Duodenal mucosa (tissue), 2 donors: ENCODE data around the gene RGS19.

Source experiments
- H3K27ac ChIP-seq: one replicate; pipeline ENCODE4 v1.7.0; 2013; ENCODE audit warnings: low read depth, low read length
- H3K27me3 ChIP-seq, 2 donors: one replicate each; pipeline ENCODE4 v1.7.0; 2013; ENCODE audit warnings: low read length in 2 of 2, control low read depth in 1 of 2; ENCODE audit not compliant: insufficient read depth in 2 of 2, control insufficient read depth in 1 of 2
- H3K36me3 ChIP-seq, 2 donors: one replicate each; pipeline ENCODE4 v1.7.0; 2013; ENCODE audit warnings: low read length in 2 of 2, control low read depth in 1 of 2; ENCODE audit not compliant: insufficient read depth in 2 of 2, control insufficient read depth in 1 of 2
- H3K4me1 ChIP-seq, 2 donors: one replicate each; pipeline ENCODE4 v1.7.0; 2013; ENCODE audit warnings: low read length in 2 of 2, control low read depth in 1 of 2; ENCODE audit not compliant: insufficient read depth in 2 of 2, control insufficient read depth in 1 of 2
- H3K4me3 ChIP-seq, 2 donors: one replicate each; pipeline ENCODE4 v1.7.0; 2013; ENCODE audit warnings: low read length in 2 of 2, low read depth in 1 of 2
- H3K9ac ChIP-seq, 2 donors: one replicate each; pipeline ENCODE4 v1.7.0; 2013; ENCODE audit warnings: low read length in 2 of 2, low read depth in 1 of 2
- H3K9me3 ChIP-seq, 2 donors: one replicate each; pipeline ENCODE4 v1.7.0; 2013; ENCODE audit warnings: low read length in 2 of 2, control low read depth in 1 of 2; ENCODE audit not compliant: control insufficient read depth in 1 of 2

Gene RGS19

DNA sequence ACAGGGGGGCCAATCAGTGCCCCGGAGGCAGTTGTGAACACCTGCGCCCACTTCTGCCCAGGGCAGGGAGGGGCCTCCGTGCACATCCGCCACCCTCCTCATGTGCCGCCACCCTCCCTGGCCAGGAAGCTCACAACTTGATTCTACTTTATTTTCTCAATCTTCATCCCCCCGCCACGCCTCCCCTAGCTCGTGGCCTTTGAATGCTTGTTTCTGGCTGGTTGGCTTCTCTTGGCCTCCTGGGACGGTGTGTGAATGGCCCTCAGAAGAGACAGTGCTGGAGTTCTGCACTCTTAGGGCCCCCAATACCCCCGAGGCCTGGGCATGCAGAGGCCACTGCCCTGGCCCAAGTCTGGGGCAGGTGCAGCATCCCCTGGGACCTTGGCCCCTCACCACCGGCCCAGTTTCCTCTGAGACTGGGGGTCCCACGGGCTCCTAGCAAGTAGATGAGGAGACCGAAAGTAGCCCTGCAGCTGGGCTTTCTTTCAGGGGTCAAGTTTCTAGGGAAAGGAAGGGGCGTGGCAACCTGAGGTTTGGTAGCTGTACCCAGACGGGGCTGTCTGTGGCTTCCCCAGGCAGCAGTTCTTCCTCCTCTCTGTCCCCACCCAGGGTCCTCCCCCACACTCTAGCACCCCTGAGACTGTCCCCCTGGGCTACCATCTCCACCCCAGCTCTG, 1.3 kb downstream of the RGS19 start:
- Histone ChIP-seq H3K9ac (peak overlapping the region; percentile 14 to 54), H3K27ac (no peak overlapping the region), H3K9me3 (no peaks in the 10 kb centered on the region), H3K4me1 (peaks cover 8 to 30% of the 10 kb centered on the region in 2 donors), H3K4me3 (peak overlapping the region; percentile 71), H3K27me3 (peaks cover 5 to 21% of the 10 kb centered on the region in 2 donors), H3K36me3 (peaks cover 0 to 10% of the 10 kb centered on the region in 2 donors)

DNA sequence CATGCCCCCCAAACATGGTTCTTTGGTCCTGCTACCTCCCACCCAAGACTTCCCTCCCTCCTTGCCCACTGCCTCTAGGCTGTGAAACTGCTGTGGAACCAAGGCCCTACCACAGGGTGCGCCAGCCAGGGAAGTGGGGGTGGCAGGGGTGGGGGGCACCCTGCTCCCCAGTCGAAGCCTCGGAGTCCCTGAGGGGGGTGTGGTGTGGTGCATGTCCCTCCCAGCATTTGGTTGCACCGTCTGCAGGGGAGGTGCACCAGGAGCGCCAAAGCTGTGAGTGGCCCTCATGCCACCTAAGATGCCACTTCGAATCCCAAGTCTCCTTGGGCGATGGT, 1.8 kb downstream of the RGS19 start:
- peaks cover 8 to 27% of the 10 kb centered on the region in 2 donors for H3K4me1 ChIP-seq
- peaks cover 0 to 10% of the 10 kb centered on the region in 2 donors for H3K36me3 ChIP-seq
- no peak overlapping the region for H3K27ac ChIP-seq
- peaks cover 3 to 18% of the 10 kb centered on the region in 2 donors for H3K27me3 ChIP-seq
- H3K4me3 ChIP-seq, result peak overlapping the region; percentile 71
- H3K9me3 ChIP-seq, result no peaks in the 10 kb centered on the region
- H3K9ac ChIP-seq, result peak overlapping the region; percentile 14 to 25

DNA sequence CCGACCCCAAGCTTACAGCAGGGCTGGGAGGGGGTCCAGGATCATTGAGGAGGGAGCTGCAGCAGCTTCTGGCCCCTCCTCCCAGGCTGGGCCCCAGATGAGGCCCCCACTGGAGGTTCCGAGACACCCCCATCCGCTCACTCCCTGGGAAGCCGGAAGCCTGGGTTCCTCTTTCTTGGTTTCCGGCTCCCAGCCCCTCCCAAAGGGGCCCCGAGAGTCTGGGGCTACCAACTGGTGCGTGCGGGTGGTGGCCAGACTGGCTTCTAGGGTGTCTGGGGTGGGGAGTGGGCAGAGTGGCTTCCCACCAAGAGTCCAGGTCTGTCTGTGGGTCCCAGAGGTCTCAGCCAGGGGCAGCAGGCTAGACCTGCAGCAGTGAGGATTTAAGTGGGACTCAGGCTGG, 2.2 kb downstream of the RGS19 start:
- Histone ChIP-seq H3K4me3 (peak overlapping the region; percentile 71), H3K4me1 (peaks cover 8 to 27% of the 10 kb centered on the region in 2 donors), H3K27ac (no peak overlapping the region), H3K36me3 (peaks cover 0 to 10% of the 10 kb centered on the region in 2 donors), H3K9me3 (no peaks in the 10 kb centered on the region), H3K9ac (peak overlapping the region; percentile 14 to 25), H3K27me3 (peaks cover 2 to 18% of the 10 kb centered on the region in 2 donors)

DNA sequence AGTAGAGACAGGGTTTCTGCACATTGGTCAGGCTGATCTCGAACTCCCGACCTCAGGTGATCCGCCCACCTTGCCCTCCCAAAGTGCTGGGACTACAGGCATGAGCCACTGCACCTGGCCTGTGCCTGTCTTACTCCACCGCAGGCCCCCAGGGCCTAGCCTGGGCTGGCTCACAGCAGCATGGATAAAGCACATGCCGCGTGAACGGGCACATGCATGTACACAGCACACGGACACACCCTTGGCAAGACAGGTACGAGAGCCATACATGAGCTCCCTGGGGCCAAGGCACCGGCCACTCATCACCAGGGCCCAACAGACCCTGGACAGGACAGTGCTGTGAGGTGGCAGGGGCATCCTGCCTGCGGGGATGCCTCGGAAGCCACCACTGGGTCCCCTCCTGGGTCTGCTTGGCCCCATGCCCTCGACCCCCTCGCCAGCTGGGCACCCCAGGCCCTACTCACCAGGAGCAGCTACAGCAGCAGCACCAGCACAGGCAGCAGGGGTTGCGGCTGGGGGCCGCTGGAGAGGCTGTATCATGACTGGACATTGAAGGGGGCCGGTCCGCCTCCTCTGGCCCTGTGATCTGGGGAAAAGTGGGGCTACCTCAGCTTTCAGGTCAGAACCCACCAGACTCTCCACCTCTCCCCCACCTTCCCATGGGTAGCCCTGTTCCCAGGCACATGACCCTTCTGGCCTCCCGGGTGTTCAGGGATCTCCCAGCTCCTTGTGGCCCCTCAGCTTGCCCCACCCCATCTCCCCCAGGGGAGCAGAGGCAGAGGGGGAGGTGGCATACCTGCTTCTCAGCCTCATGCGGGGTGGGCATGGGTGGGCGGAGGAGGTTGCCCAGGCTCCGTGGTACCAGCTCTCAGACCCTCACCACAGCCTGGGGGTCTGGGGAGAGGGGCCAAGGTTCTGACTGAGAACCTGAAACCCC, 3.0 kb downstream of the RGS19 start:
- Histone ChIP-seq H3K9ac (peak overlapping the region; percentile 14 to 25), H3K4me1 (peaks cover 8 to 22% of the 10 kb centered on the region in 2 donors), H3K9me3 (no peaks in the 10 kb centered on the region), H3K36me3 (peaks cover 0 to 10% of the 10 kb centered on the region in 2 donors), H3K27ac (no peak overlapping the region), H3K4me3 (peak overlapping the region in 1 of 2 donors; percentile 40), H3K27me3 (peaks cover 0 to 18% of the 10 kb centered on the region in 2 donors)

DNA sequence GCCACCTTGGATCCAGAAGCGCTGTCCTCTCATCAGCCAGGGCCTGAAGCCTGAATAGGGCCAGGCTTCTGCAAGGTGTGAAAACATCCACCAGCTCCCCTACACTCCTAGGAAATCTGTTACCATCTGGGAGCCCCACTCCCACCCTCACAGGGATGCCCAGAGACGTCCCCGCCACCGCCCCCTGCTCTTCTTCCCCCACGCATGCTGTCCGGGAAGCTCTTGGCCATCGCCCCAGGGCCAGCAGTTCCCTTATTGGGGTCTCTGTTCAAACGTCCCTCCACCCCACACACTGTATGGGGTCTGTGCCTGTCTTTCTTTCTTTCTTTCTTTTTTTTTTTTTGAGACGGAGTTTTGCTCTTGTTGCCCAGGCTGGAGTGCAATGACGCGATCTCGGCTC, 3.8 kb downstream of the RGS19 start:
- H3K27ac ChIP-seq, result no peak overlapping the region
- no peak overlapping the region for H3K4me3 ChIP-seq
- no peak overlapping the region for H3K9ac ChIP-seq
- H3K36me3 ChIP-seq, result peaks cover 0 to 10% of the 10 kb centered on the region in 2 donors
- H3K27me3 ChIP-seq, result peaks cover 0 to 16% of the 10 kb centered on the region in 2 donors
- H3K4me1 ChIP-seq, result peaks cover 8 to 22% of the 10 kb centered on the region in 2 donors
- H3K9me3 ChIP-seq, result no peaks in the 10 kb centered on the region

DNA sequence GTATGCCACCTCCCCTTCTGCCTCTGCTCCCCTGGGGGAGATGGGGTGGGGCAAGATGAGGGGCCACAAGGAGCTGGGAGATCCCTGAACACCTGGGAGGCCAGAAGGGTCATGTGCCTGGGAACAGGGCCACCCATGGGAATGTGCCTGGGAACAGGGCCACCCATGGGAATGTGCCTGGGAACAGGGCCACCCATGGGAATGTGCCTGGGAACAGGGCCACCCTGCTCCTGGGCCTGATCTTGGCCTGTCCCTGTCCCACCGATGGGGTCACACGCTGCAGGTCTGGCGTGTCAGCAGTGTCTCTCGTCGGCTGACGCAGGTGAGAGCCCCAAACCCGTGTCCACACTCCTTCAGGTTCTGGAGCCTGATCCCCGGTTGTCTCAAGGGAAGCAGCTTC, 4.4 kb downstream of the RGS19 start:
- Histone ChIP-seq H3K27me3 (peaks cover 0 to 14% of the 10 kb centered on the region in 2 donors), H3K4me1 (peaks cover 8 to 22% of the 10 kb centered on the region in 2 donors), H3K9ac (no peak overlapping the region), H3K36me3 (peaks cover 0 to 10% of the 10 kb centered on the region in 2 donors), H3K9me3 (no peaks in the 10 kb centered on the region), H3K27ac (no peak overlapping the region), H3K4me3 (no peak overlapping the region)

DNA sequence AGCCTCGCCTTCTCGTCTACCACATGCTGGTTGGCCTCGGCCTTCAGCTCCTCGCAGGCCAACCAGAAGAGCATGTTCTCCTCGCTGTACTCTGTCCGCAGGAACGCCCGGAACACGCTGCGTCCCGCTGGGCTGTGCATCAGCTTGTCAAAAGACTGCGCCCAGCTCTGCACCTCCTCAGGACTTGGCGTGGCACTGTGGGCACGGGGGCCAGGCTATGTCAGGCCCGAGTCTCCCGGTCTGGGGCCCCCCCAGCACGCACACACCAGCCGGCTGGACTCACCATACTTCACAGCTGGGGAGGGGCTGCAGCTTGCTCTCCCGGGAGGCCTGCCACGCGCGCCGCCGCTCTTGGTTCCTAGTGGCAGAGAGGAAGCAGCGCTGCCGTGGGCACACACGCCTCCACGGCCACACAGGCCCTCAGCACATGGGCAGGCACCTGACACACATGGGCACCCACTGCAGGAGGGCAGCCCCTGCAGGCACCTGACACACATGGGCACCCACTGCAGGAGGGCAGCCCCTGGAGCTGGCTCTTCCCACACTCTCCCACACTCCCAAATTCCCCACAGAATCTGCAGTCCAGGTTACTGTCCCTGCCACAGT, 5.0 kb downstream of the RGS19 start:
- Histone ChIP-seq H3K4me3 (no peak overlapping the region), H3K4me1 (peaks cover 8 to 23% of the 10 kb centered on the region in 2 donors), H3K27me3 (peaks cover 0 to 14% of the 10 kb centered on the region in 2 donors), H3K27ac (no peak overlapping the region), H3K9me3 (no peaks in the 10 kb centered on the region), H3K36me3 (peaks cover 0 to 10% of the 10 kb centered on the region in 2 donors), H3K9ac (no peak overlapping the region)

DNA sequence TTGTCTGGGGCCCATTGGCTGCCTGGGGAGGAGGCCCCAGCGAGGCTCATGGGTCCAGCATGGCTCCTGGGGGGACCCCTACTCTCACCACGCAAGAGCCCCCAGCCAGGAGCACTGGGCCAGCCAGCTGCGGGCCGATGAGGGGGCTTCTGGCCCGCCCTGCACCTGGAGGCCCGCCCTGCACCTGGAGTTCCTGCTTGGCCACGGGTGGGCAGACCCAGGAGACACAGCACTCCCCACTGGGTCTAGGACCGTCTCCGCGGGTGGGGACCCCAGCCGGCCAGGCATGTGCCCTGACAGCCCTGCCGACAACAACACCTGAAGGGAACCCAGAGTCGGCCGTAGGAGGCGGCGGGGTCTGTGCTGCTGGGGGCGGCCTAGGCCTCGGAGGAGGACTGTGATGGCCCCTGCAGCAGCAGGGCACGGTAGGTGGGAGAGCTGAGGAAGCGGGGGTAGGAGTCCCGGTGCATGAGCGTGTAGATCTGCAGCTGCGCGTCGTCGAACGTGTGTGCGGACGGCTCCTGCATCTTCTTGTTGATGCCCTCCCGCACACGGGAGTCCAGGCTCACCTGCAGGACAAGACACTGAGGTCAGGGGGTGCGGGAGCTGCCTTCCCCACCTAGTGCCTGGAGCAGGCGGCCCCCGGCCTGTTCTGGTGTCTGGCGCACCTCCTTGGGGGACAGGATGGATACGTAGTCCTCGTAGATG, 5.7 kb downstream of the RGS19 start:
- Histone ChIP-seq H3K9me3 (no peaks in the 10 kb centered on the region), H3K27me3 (peaks cover 0 to 7% of the 10 kb centered on the region in 2 donors), H3K36me3 (peaks cover 0 to 10% of the 10 kb centered on the region in 2 donors), H3K4me3 (no peak overlapping the region), H3K27ac (no peak overlapping the region), H3K9ac (no peak overlapping the region), H3K4me1 (peaks cover 3 to 18% of the 10 kb centered on the region in 2 donors)

DNA sequence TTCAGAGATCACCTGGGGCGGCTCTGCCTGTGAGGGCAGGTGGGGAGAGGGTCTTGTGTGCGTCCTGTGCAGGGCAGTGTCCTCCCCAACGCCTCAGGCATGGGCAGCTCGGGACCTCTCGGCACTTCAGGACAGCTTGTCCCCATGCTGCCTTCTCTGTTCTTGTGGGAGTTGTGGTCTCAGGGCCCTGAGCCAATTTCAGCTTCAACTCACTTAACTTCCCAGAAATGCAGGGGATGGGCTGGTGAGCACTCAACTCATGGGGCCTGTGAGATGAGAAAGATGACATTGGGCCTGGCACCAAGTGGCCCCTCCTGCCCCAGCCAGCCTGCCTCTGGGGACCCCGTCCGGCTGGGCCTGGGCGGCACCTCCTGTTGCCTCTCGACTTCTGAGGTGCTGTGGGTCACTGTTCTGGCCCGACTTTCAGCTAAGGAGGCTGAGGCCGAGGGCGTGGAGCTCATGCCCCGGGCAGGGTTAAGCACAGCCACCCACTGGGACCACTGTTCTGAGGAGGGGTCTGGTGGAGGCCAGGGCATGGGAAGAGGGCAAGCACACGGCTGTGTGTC, 6.7 kb downstream of the RGS19 start:
- peaks cover 0 to 10% of the 10 kb centered on the region in 2 donors for H3K36me3 ChIP-seq
- H3K27me3 ChIP-seq, result no peaks in the 10 kb centered on the region
- no peaks in the 10 kb centered on the region for H3K9me3 ChIP-seq
- H3K4me1 ChIP-seq, result peaks cover 0 to 8% of the 10 kb centered on the region in 2 donors
- H3K4me3 ChIP-seq, result no peak overlapping the region
- H3K9ac ChIP-seq, result no peak overlapping the region
- H3K27ac ChIP-seq, result no peak overlapping the region
